Activated CD4-positive, alpha-beta T cell treated with anti-CD3 and anti-CD28 coated beads, Interleukin-2, amount 50 U/mL, for 48 hours (primary cell): ENCODE data around the gene AGBL4.

Experiments
- DNase-seq, 2 experiments: peaks; one replicate each; pipeline ENCODE4 v3.0.0-alpha.2; 2020

The AGBL4 gene

GRCh38 chr1:49171941-49172593 is 851.7 kb downstream of the AGBL4 start:
- no peak for DNase-seq

- no peak for DNase-seq
Measured at GRCh38 chr1:49166031-49166430, 857.7 kb downstream of the AGBL4 start.

GRCh38 chr1:49163031-49163430 is 860.7 kb downstream of the AGBL4 start:
- DNase-seq = no peak

- no peak for DNase-seq
Measured at GRCh38 chr1:49160677-49161076, 863.1 kb downstream of the AGBL4 start.

GRCh38 chr1:49136738-49137251 is 887.0 kb downstream of the AGBL4 start:
- DNase-seq = no peak

- no peak for DNase-seq
Measured at GRCh38 chr1:49125746-49126145, 898.0 kb downstream of the AGBL4 start.

GRCh38 chr1:49111931-49112330 is 911.8 kb downstream of the AGBL4 start:
- no peak for DNase-seq

GRCh38 chr1:49106445-49106844 is 917.3 kb downstream of the AGBL4 start:
- DNase-seq = no peak

GRCh38 chr1:49104575-49104974 is 919.2 kb downstream of the AGBL4 start:
- DNase-seq = no peak

- no peak for DNase-seq
Measured at GRCh38 chr1:49102752-49103151, 921.0 kb downstream of the AGBL4 start.

- no peak for DNase-seq
Measured at GRCh38 chr1:49098866-49099265, 924.9 kb downstream of the AGBL4 start.

- no peak for DNase-seq
Measured at GRCh38 chr1:49086327-49086726, 937.4 kb downstream of the AGBL4 start.

GRCh38 chr1:49085079-49085478 is 938.7 kb downstream of the AGBL4 start:
- no peak for DNase-seq

GRCh38 chr1:49060766-49061165 is 963.0 kb downstream of the AGBL4 start:
- no peak for DNase-seq

GRCh38 chr1:49059087-49059486 is 964.7 kb downstream of the AGBL4 start:
- no peak for DNase-seq

- no peak for DNase-seq
Measured at GRCh38 chr1:49052102-49052501, 971.7 kb downstream of the AGBL4 start.

- DNase-seq = no peak
Measured at GRCh38 chr1:49051647-49052046, 972.1 kb downstream of the AGBL4 start.

GRCh38 chr1:49050041-49050440 is 973.7 kb downstream of the AGBL4 start:
- DNase-seq = no peak

- no peak for DNase-seq
Measured at GRCh38 chr1:49048188-49048587, 975.6 kb downstream of the AGBL4 start.

- DNase-seq = no peak
Measured at GRCh38 chr1:49046305-49046704, 977.4 kb downstream of the AGBL4 start.

- no peak for DNase-seq
Measured at GRCh38 chr1:49045371-49045770, 978.4 kb downstream of the AGBL4 start.

GRCh38 chr1:49036700-49037099 is 987.1 kb downstream of the AGBL4 start:
- DNase-seq = no peak

- no peak for DNase-seq
Measured at GRCh38 chr1:49028396-49028795, 995.4 kb downstream of the AGBL4 start.

- no peak for DNase-seq
Measured at GRCh38 chr1:49026230-49026811, 997.4 kb downstream of the AGBL4 start.
